ENCODE results near the gene CAMK2B. TPM values are rescaled to one million over a fixed set of nuclear protein-coding genes. Genes with fewer than 3 reads are reported as not detected.

CAMK2B gene
- total RNA-seq, 1 donor from 2014 or later, result 0.30 TPM

DNA sequence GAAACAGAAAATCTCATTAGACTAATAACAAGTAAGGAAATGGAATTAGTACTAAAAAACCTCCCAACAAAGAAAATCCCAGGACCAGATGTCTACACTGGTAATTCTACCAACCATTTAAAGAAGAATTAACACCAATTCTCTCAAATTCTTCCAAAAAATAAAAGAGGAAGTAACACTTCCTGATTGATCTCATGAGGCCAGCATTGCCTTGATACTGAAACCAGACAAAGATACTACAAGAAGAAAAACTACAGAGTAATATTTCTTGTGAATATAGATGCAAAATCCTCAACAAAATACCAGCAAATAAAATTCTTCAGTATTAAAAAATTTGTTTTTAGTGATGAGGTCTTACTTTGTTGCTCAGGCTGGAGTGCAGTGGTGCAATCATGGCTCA, 157.5 kb downstream of the CAMK2B start:
- Histone ChIP-seq H3K4me1 (no peaks in the 10 kb centered on the region), H3K4me3 (no peak overlapping the region), H3K36me3 (no peaks in the 10 kb centered on the region), H3K27me3 (ENCODE audit: low read depth) (no peaks in the 10 kb centered on the region), H3K27ac (no peak overlapping the region), H3K9me3 (no peaks in the 10 kb centered on the region)
- no peak for TF ChIP-seq CTCF (IDR thresholded peaks at IDR 0.05)
- ATAC-seq (no peak), DNase-seq (no peak)
- intact Hi-C loops (cut with DNase I), result no loop called here

Other genes starting within 250 kb of the CAMK2B start
- gene POLM, start 243.1 kb downstream of the CAMK2B start, total RNA-seq, result 24.2 TPM
- gene AEBP1, start 221.2 kb downstream of the CAMK2B start, total RNA-seq, result 82.5 TPM
- 48.3 TPM for gene POLD2, start 202.0 kb downstream of the CAMK2B start, total RNA-seq
- gene MYL7, start 184.3 kb downstream of the CAMK2B start, total RNA-seq, result 1.6 TPM
- gene GCK, start 136.2 kb downstream of the CAMK2B start, total RNA-seq, result 0.47 TPM
- gene YKT6, start 124.6 kb downstream of the CAMK2B start, total RNA-seq, result 58.7 TPM
- 87.6 TPM for gene NUDCD3, start 165.1 kb upstream of the CAMK2B start, total RNA-seq
- 0.21 TPM for gene NPC1L1, start 215.7 kb upstream of the CAMK2B start, total RNA-seq
- gene DDX56, start 248.3 kb upstream of the CAMK2B start, total RNA-seq, result 45.8 TPM